Medulla oblongata (tissue), 1 donor: ENCODE results near the gene INHA.

ENCODE experiments used
- DNase-seq: peaks from one replicate; pipeline ENCODE4 v3.0.0-alpha.2; 2015; ENCODE audit errors: extremely low spot score

Gene INHA

GRCh38 chr2:219573166-219573565 lies 1.1 kb downstream of the INHA start:
- no peak for DNase-seq

GRCh38 chr2:219574484-219575311 lies 2.6 kb downstream of the INHA start:
- DNase-seq = no peak

- no peak for DNase-seq
These were observed 3.7 kb downstream of the INHA start for GRCh38 chr2:219575566-219576504.

DNA sequence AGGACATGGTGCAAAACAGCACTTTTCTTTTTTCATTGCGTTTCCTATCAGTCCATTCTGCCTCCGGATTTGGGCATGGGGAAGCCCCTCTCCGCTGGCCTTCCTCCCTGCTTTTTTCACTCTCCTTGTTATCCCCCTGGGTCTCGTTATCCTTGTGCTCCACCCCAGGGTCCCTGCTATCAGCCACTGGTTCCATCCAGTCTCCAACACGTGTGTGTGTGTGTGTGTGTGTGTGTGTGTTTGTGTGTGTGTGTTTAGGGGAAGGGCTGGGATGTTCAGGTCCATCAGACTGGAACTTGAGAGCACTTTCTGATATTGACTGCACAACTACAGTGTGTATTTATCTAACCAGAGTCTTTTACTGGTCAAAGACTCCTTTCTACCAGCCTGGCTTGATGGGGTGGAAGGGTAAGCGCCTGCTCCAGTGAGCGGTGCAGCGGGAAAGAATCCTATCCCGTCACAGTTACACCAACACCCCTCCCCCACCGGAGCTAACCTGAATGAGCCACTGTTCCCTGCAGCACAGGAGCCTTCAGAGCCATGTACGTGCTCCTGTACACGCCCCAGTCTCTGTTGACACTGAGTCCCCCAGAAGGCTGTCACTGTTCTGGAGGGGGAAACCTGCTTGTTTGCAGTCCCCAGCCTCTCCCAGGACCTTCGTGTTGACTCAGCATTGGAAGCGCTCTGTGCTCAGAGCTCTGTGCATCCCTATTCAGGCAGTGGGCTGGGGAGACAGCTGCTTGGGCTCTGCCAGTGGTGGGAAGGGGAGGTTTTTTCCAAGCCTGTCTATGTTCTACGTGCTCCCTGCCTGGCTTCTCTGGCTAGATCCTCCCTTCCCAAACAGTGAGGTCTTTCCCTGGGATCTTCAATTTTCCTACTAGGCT lies 4.6 kb downstream of the INHA start:
- peak; percentile 23 for DNase-seq

- DNase-seq = no peak
These were observed 6.9 kb downstream of the INHA start for GRCh38 chr2:219578811-219579613.

- no peak for DNase-seq
These were observed 9.2 kb downstream of the INHA start for GRCh38 chr2:219581346-219581745.

- no peak for DNase-seq
These were observed 19.0 kb downstream of the INHA start for GRCh38 chr2:219591091-219591490.

DNA sequence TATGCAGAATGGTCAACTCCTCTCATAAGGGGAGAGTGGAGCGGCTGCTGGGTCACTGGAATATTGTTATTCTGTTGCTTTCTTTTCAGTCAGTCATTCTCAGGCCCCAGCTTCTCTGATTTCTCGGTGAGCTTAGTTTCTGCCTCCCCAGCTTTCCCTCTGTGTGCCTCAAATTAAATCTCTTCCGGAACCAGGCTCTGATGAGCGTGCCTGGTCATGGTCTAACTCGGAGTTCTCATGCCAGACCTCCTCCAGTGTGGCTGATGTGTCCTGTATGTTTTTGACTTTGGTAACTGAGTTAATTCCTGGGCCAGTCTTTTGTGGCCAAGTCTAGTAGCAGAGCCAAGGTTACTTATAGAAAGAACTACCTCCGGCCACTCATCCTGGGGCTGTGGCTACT lies 20.6 kb downstream of the INHA start:
- no peak for DNase-seq

DNA sequence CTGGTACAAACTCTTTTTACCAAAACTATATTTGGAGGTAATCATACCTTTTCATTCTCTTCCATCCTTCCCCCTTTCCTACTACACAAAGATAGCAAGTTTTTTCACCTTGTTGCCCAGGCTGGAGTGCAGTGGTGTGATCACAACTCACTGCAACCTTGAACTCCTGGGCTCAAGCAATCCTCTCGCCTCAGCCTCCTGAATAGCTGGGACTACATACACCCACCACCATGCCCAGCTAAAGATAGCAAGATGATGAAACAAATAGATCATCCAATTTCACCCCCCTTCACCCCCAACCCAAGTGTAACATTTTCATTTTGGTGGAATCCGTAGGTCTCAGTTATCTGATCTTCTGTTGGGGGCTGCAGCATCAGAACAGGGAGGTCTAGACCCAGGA lies 21.0 kb downstream of the INHA start:
- DNase-seq = no peak

GRCh38 chr2:219595256-219595655 lies 23.1 kb downstream of the INHA start:
- no peak for DNase-seq

- DNase-seq = no peak
These were observed 24.9 kb downstream of the INHA start for GRCh38 chr2:219596954-219597551.

- DNase-seq = peak; percentile 98
These were observed 25.6 kb downstream of the INHA start, which contains the start of gene STK11IP for GRCh38 chr2:219597552-219598307. TSS of gene STK11IP (plus strand) at chr2:219597857. CDS start at chr2:219598120, 263 bp downstream.

DNA sequence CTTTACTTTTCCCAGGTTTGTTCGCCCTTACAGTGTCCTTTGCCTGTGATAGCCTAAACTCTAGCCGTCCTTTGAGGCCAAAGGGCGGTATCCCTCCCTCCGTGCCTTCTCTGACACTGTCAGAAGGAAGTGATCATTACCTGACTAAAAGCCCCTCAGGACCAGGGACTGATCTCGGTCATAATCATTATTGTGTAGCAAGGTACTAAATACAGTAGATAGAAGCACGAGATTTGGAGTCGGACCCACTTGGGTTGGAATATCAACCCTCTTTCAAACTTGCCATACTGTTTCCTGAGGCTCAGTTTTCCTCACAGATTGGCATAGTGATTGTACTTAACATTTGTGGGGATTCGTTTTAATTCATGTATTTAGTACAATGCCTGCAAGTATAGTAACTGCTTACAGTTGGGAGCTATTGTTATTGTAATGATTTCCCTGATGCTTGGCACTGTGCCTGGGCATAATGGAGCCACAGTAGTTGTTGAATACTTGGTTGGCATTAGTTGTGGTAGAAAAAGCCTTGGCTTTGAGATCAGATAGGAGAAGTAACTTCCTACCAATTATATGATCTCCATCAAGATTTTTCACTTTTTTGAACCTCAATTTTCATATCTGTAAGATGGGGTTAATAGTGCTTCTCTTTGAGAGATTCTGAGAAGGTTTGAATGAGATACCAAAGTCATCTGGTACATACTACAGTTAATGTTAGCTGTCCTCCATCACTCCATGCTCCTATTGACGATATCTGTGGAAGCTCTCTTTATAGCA lies 26.4 kb downstream of the INHA start:
- DNase-seq = no peak

DNA sequence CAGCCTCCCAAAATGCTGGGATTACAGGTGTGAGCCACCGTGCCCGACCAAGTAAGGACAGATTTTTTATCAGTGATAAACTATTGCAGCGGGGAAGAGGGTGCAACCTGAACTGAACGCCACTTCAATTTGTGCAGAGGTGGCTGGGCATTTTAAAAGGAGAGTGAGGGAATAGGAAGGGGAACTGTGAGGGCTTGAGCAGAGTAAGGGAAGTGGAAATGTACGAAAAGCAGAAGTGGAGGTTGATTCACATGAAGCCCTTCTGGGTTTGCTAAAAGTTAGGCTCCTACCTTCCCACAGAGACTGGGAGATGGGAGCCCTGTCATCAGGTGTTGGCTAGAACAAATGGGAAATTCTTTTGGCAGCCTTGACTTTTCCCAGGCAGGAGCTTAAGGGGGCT lies 31.7 kb downstream of the INHA start:
- peak; percentile 55 for DNase-seq

DNA sequence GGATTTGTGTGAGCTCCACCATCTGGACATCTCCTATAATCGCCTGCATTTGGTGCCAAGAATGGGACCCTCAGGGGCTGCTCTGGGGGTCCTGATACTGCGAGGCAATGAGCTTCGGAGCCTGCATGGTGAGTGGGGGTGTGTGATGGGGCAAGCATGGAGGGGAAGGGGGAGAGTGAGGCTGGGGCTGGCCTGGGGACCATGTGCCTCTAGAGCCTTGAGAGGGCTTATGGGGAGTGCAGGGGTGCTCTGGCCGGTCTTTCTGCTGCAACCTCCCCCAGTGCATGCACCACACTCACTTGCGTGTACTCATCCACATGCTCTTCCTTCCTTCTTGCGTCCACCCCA lies 33.5 kb downstream of the INHA start:
- DNase-seq = no peak

GRCh38 chr2:219607931-219608330 lies 35.8 kb downstream of the INHA start:
- DNase-seq = no peak

GRCh38 chr2:219608399-219608964 lies 36.4 kb downstream of the INHA start:
- no peak for DNase-seq

- DNase-seq = no peak
These were observed 37.1 kb downstream of the INHA start for GRCh38 chr2:219609149-219609750.
